IPS DF 4.7 (cell line): ENCODE results near the gene MC4R.
"Not testable (repeated sequence)": the region's sequence is repeated elsewhere in the genome, so short reads cannot be mapped to it uniquely, and the experiment has no call there.

ENCODE experiments used
- DNase-seq: peaks from one replicate; pipeline ENCODE4 v3.0.0-alpha.2; 2013; ENCODE audit warnings: low spot score; ENCODE audit errors: extremely low read depth

The MC4R gene

DNA sequence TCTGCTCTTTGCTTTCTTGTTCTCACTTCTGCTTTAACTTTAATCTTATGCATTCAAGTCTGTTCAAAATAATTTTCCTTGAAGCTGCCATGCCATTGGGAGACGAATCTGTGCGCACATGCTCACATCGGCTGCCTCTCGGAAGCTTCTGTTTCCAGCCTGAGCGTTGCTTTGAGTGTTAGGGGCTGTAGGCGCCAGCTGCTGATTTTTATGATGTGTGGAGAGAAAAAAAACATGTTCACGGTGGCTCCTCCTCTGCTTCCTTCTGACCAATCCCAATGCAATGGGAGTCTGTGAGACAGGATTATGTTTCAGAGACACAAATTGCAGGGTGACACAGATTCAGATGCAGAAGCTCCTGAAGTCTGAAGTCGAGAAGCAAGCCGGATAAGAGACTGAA, at the start of gene MC4R:
Gene MC4R (minus strand): TSS at position 180 of the 400 bp plus-strand sequence. CDS start 426 bp downstream, outside the sequence.
- DNase-seq, result peak; percentile 28

- not testable (repeated sequence) for DNase-seq
Measured at GRCh38 chr18:60422306-60422705, 49.7 kb upstream of the MC4R start.

DNA sequence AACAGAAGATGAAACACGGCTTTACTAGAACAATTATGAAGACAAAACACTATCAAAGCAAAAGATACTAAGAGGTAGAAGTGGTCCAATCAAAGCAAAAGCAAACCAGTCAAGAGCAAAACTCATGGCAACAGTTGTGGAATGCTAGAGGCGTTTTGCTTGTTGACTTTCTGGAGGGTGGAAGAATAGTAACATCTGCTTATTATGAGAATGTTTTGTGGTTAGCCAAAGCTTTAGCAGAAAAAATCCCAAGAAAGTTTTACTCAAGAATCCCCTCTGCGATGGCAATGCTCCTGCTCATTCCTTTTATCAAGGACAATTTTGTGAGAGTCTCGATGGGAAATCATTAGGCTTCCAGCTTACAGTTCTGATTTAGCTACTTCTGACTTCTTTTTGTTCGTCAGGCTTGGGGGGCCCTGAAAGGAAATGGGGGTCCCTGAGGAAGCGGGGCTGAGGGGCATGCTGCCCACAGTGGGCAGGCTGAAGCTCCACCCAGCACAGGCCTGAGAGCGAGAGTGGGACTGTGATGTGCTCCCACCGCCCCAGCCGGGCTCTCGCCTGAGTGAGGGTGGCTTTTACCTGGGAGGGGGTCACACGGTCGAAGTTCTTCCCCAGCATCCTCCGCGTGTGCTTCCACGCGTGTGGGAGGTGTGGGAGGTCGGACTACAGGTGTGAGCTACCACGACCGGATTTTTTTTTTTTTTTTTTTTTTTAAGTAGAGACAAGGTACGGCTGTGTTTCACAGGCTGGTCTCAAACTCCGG, 49.0 kb upstream of the MC4R start:
- DNase-seq, result no peak

GRCh38 chr18:60417946-60418345, 45.4 kb upstream of the MC4R start:
- DNase-seq, result no peak

DNA sequence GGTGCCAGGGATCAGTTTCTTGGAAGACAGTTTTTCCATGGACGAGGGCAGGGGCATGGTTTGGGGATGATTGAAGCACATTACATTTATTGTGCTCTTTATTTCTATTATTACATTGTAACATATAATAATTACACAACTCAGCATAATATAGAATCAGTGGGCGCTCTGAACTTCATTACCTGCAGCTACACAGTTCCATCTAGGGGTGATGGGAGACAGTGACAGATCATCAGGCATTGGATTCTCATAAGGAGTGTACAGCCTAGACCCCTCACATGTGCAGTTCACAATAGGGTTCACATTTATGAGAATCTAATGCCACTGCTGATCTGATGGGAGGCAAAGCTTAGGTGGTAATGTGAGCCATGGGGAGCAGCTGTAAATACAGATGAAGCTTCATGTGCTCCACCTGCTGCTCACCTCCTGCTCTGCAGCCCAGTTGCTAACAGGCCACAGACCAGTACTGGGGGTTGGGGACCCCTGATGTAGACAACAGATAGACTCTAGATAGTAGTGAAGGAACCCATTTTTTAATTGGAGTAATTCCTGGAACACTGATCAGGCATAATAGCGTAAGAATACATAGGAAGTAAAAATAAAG, 41.5 kb upstream of the MC4R start:
- peak; percentile 14 for DNase-seq

DNA sequence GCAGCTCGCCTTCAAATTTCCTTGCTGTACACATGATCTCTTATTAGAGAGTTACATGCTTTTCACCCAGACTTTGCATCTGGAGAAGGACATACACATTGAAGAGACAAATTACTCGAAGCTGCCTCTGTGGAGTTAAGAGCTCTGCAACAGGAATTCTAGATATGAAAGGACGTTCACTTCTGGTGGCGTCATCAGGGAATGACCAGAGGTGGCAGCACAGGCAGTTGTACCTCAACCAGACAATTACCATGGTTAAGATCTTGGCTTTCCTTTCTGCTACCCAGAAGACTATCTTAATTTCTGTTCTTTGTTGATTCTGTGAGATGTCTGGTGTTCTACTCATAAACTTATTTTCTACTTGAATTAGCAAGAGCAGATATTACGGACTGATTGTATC, 39.1 kb upstream of the MC4R start:
- DNase-seq, result no peak

GRCh38 chr18:60406721-60407120, 34.1 kb upstream of the MC4R start:
- no peak for DNase-seq

DNA sequence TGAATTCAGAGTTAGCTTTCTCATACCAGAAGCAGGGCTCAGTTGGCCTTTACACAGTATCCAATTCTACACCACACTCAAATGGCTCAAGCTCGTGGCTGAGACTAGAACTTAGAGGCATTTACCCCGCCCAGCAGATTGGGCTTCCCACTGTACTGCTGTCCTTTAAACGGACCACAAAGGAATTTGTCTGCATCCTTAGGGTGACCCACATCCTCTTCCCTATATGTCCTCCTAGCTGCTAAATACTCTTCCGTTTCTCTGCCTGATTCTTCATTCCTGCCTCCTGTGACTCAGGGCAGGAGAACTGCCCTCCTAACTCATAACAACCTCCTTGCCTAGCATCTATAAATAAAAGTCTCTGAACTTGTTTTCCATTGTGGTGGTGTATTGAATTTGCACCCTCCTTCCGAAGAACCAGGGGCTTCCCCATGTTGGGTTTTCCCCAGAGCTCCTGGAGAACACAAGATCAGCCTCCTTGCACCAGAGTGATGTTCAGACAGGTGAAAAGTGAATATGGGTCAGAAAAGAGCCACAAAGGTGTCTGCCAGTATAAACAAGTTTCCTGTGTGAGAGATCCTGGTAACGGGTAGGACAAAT, 32.0 kb upstream of the MC4R start:
- no peak for DNase-seq

GRCh38 chr18:60401346-60401745, 28.8 kb upstream of the MC4R start:
- DNase-seq, result no peak

GRCh38 chr18:60391571-60392226, 19.1 kb upstream of the MC4R start:
- no peak for DNase-seq

DNA sequence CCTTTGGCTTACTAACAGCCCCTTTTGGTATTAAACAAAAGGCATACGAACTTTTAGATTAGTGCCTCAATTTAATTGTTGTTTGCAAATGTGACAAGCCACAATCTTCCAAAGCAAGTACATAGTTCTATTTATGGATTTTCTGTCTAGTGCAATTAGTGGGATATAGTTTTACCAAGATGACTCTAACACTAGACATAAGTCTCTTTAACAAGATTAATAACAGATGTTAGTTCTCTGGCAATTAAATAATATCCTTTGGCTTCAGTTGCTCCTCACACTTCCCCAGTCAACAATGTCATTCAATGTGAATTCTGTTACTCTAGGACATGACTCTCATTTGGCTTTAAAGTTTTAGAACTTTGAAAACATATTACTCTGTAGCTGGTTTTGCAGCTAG, 16.7 kb upstream of the MC4R start:
- DNase-seq, result no peak

DNA sequence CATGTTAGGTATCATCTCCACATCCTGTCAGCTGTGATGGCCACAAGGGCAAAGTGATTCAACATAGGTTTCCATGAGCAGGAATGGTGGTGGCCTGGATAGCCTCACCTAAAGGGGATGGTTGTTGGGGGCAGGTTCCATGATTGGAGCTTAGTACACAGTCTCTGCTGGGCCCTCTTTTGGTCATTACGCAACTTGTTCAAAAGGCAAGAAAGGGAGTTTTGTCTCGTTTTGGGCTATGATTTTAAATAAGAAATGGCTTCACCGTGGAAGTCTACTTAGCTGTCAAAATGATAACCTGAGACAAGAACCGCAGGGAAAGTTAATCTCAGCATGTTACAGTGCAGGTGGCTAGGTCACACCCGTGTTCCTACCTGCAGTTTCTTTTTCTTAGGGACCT, 13.1 kb upstream of the MC4R start:
- DNase-seq, result no peak

DNA sequence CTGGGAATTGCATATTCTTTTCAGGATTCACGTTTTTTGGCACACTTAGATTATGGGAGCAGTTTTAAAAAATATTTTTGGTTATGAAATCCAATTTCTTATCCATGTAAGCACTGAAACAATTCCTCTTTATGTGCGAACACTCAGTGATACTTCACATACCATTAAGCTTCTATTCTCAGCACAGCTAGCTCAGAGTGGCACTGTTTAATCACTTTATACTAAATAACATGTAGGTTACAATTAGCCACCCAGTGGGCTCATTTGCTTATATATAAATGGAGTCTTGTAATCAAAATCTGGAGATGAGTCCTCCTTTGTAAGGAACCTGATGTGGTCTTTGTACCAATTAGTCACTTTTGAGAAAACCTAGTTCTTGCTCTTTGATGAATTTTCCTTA, 11.3 kb upstream of the MC4R start:
- no peak for DNase-seq

- no peak for DNase-seq
Measured at GRCh38 chr18:60377778-60378469, 5.3 kb upstream of the MC4R start.

DNA sequence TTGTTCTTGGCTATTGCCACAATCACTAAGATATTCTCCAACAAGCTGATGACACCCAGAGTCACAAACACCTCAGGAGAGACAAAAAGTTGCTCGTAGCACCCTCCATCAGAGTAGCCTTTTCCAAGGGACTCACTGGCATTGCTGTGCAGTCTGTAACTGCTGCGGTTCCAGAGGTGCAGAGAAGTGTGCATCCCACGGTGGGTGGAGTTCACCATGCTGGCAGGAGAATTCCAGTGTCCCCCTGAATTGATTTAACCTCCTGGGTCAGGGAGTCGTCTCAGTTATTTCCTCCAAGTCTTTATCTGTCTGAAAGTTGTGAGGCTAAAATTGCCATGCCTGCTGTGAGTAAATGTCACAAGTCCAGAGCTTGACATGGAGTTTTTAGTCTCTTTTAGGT, 443 bp downstream of the MC4R start:
- no peak for DNase-seq

- no peak for DNase-seq
Measured at GRCh38 chr18:60358516-60358915, 14.1 kb downstream of the MC4R start.

DNA sequence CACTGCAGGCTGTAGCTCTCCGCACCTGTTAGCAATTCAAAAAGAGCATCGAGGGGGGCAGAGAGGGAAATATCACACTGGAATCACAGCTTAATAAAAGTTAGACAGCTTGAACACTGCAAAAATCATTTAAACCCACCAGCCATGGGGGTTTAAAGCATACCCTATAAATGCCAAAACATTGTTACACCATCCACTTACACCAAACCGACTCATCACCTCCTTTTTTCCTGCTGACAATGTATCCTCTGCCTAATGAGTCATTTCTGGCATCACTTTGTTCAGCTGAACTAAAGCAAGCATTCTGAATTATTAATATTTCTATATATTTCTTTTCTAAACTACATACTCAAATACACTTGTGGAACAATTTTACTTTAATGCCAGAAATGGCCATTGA, 21.6 kb downstream of the MC4R start:
- DNase-seq, result no peak

- DNase-seq, result no peak
Measured at GRCh38 chr18:60350150-60350549, 22.4 kb downstream of the MC4R start.

- DNase-seq, result no peak
Measured at GRCh38 chr18:60347526-60348045, 25.0 kb downstream of the MC4R start.

DNA sequence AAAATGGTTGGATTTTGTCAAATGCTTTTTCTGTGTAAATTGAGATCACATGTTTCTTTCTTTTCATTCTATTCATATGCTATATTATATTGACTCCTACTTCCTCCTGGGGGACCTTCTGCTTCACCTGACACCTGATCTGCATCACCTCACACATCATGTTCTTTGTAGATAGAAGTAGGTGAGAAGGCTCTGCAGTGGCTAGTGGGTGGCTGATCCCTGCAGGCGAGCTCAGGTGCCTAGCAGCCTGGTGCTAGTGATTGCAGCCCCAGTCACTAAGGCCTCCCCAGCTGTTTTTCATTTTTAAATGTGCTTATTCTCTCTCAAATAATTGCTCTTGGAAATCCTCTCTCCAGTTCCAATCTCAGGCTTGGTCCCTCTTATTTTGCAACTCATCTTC, 33.6 kb downstream of the MC4R start:
- DNase-seq, result no peak

DNA sequence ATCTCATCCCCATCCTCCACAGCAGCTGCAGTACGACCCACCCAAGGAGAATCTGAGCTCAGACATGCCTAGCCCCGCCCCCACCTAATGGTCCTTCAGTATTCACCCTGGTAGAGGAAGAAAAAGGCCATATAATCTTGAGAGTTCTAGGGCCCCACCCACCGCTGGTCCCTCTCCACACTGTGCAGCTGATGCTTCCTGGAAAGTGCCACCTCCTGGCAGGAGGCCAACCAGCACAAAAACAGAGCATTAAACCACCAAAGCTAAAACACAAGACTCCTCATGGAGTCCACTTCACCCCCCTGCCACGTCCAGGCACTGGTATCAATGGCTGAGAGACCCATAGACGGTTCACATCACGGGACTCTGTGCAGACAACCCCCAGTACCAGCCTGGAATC, 40.7 kb downstream of the MC4R start:
- no peak for DNase-seq
